ENCODE data around the gene RECQL.

GRCh38 chr12:21444193-21445146, 57.0 kb downstream of the RECQL start:
- TF ChIP-seq CTCF (IDR thresholded peaks at IDR 0.05): no peak
- no peak for TF ChIP-seq EP300 (IDR thresholded peaks at IDR 0.05)

Data from tibial nerve (tissue), 4 donors.